ENCODE data around the gene NT5E. TPM values are rescaled to one million over a fixed set of nuclear protein-coding genes. Genes with fewer than 3 reads are reported as not detected.

The NT5E gene
- total RNA-seq, 1 experiment from 2014 or later = 0.81 TPM

GRCh38 chr6:85408039-85408438, 41.8 kb upstream of the NT5E start (continued):
- no peak for TF ChIP-seq PRDM15 (CRISPR knock-in tag; IDR thresholded peaks at IDR 0.05)
- TF ChIP-seq PREB (CRISPR knock-in tag; IDR thresholded peaks at IDR 0.05; ENCODE audit: borderline replicate concordance) = no peak
- TF ChIP-seq MYBL2 (CRISPR knock-in tag; IDR thresholded peaks at IDR 0.05) = no peak
- TF ChIP-seq AFF4 (CRISPR knock-in tag; IDR thresholded peaks at IDR 0.05; ENCODE audit: borderline replicate concordance) = no peak
- no peak for TF ChIP-seq HMGA2 (CRISPR knock-in tag; IDR thresholded peaks at IDR 0.05)

- POLR2A ChIA-PET = no interaction called here
- Mint-ChIP-seq H3K4me3 (no peak overlapping the region), H3K27ac (no peak overlapping the region), H3K4me1 (peaks cover 5% of the 10 kb centered on the region), H3K9me3 (no peaks in the 10 kb centered on the region), H3K36me3 (no peaks in the 10 kb centered on the region), H3K27me3 (ENCODE audit: low read depth) (no peaks in the 10 kb centered on the region)
- TF ChIP-seq GRHL2 (CRISPR knock-in tag; IDR thresholded peaks at IDR 0.05; ENCODE audit: insufficient replicate concordance, severe bottlenecking) = no peak
- no peak for TF ChIP-seq ETV6 (CRISPR knock-in tag; IDR thresholded peaks at IDR 0.05)
- TF ChIP-seq ARID4B (CRISPR knock-in tag; IDR thresholded peaks at IDR 0.05; ENCODE audit: borderline replicate concordance) = no peak
- TF ChIP-seq PRDM15 (CRISPR knock-in tag; IDR thresholded peaks at IDR 0.05) = no peak
- no peak for TF ChIP-seq ZMAT4 (CRISPR knock-in tag; IDR thresholded peaks at IDR 0.05)
- no peak for TF ChIP-seq E2F4 (CRISPR knock-in tag; IDR thresholded peaks at IDR 0.05; ENCODE audit: borderline replicate concordance, low read depth)
- no peak for ATAC-seq
- DNase-seq (ENCODE audit: low spot score) = no peak
- CTCF ChIA-PET = interaction anchor here (1.0 kb wide), 1 partner anchor 70 kb away, joined by 5 read pairs; no protein-coding TSS in a partner anchor
Measured at GRCh38 chr6:85412911-85413430, 36.9 kb upstream of the NT5E start.

Measured in WTC11 (cell line).